GM23248 (cell line): ENCODE results near the gene TSEN15.

Experiments used
- EZH2 ChIP-seq: fragments of 200-600 bp; sonication (generic); IDR thresholded peaks from 2 replicates; pipeline ENCODE4 v1.6.1; 2018; ENCODE audit warnings: antibody characterized with exemption, mild to moderate bottlenecking; ENCODE audit not compliant: insufficient read depth, poor library complexity, severe bottlenecking
- EZH2phosphoT487 ChIP-seq: fragments of 200-600 bp; sonication (generic); IDR thresholded peaks from 2 replicates; pipeline ENCODE4 v1.6.1; 2018; ENCODE audit warnings: antibody characterized with exemption, moderate library complexity, mild to moderate bottlenecking, low read depth; ENCODE audit not compliant: insufficient read depth

GRCh38 chr1:184021728-184022127, 29.8 kb upstream of the TSEN15 start:
- no peak for TF ChIP-seq EZH2
- no peak for TF ChIP-seq EZH2phosphoT487
